CD4-positive, alpha-beta T cell treated with Interleukin-10 for 1 hour (primary cell): ENCODE measurements around the gene IL17REL.

Experiments
- DNase-seq: peaks from one replicate; pipeline ENCODE4 v3.0.0-alpha.2; 2020

The IL17REL gene

GRCh38 chr22:50020606-50021005, 8.0 kb upstream of the IL17REL start:
- no peak for DNase-seq

- no peak for DNase-seq
These were observed 6.8 kb upstream of the IL17REL start for GRCh38 chr22:50019316-50019715.

DNA sequence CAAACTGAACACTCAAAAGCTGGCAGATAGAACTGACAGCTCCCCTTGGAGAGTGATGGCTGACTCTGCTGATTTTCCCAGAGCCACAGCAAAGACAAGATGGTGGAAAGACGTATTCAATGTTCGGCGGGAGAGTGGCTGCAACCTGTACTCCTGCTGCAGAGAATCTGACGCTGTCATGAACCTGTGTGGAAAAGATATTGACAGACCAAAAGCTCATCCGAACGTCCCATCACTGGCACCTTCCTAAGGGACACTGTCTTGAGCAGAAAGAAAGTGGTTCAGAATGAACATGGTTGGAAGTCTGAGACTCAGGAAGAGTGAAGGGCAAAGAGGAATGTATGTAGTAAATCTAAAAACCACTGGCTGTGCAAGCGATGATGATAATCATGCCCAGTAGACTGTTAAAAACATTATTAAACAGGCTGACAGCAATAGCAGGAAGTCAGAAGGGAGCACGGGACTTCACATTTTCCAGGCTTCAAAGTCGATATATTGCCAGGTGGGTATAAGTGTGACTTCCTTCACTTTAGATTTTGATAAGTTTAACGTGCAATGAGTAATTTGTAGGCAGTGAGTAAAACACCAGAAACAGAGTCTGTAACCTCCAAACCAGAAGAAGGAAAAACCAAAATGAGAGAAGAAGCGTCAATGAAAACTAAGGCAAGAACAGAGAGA, 6.2 kb upstream of the IL17REL start:
- DNase-seq, result peak; percentile 57

DNA sequence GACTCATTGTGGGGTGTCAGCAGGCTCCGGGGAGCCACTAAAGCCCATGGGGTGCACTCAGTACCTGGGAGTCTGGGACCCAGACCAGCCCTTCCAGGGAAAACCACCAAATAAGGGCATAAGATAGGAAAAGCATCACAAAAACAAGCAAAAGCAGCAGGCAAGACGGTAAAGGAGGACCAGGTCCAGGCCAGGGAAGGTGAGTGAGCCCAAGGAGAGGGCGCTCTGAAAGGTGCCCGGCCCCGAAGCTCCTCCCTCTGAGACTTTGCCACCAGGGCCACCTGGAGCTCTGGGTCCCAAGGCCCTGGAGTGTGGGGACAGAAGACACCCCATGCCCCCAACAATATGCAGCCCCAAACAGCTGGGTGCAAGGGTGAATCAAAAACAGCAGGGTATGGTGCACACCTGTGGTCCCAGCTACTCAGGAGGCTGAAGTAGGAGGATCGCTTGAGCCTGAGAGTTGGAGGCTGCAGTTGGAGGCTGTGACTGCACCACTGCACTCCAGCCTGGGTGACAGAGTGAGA, 5.2 kb upstream of the IL17REL start:
- DNase-seq, result no peak

GRCh38 chr22:50016988-50017700, 4.6 kb upstream of the IL17REL start:
- peak; percentile 58 for DNase-seq

DNA sequence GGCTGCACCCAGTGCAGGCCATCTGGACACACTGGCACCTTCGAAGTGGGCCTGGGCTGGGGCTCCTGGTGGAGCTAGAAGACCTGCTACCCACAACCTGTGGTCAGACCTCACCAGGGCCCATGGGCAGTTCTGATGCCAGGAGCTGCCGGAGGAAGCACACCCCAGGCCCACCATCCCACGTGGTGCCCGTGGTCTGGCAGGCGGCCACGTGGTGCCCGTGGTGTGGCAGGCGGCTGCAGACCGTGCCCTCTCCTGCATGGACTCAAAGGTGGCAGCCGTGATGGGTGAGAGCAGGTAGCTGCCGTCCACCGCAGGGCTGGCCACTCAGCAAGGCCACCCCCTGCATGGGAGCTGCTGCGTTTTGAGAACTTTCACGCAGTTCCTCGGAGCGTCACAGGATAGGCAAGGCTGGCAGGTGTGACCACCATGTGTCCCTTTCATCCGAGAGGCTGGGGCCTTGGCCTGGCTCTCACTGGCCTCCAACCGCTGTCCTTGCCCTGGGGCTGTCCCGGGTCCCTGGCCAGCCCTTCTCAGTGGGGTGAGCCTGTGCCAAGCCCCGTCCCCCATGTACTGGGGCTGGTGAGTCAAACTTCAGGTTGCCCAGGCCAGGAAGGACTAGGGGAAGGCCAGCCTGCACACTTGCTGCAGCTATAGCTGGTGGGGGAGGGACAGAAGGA, 3.9 kb upstream of the IL17REL start:
- no peak for DNase-seq

GRCh38 chr22:50015451-50016307, 3.1 kb upstream of the IL17REL start:
- DNase-seq, result no peak

GRCh38 chr22:50014655-50015401, 2.3 kb upstream of the IL17REL start:
- no peak for DNase-seq

DNA sequence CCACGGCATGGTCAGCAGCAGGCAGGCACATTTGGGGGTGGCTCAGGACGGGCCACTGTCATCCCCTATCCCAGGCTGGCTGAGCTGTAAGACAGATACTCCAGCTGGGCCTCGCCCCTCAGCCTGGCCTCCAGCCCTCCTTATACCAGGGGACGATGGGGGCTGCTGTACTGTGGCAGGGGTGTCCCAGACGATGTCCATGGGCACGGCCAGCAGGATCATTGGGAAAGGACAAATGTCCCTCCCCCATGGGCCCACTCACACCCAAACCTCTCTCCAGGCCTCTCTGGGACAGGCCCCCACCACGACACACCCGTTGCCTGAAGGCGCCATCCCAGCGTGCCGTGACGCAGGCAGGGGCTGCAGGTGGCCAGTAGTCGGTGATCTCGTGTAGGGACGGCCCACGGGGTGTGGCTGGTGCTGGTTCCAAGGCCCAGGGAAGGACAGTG, 1.5 kb upstream of the IL17REL start:
- DNase-seq, result no peak

DNA sequence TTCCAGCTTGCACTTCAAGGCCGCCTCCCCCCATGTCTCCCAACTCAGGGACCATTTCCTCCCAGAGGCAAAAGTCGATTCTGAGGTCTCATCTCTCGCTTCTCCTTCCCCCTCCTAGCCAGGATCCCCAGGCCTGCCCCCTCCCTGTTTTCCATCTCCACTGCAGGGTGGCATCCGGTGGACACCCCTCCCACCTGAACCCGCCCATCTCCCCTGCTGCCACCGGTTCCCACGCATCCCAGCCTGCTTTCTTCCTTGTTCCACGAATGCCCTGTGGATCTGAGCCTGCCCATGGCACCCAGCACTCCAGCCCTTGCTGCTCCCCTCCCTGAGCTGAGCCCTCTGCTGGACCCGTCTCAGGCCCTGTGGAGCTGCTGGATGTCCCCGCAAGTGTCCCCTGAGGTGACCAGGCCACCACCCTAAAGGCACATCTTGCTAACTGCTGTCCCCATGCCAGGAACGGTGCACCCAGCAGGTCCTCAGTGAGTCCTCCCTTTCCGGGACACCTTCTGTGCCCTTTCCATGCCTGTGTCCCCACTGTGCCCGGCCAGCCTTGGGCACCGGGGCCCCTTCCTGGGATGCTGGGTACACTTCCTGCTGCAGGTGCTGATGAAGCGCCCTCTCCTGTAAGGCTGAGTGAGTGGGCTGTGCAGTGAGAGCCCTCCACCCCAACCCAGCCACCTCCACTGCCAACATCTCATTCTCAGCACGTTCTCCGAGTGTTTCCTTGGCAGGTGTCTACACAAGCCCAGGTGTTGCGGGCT, 936 bp downstream of the IL17REL start:
- DNase-seq, result no peak

DNA sequence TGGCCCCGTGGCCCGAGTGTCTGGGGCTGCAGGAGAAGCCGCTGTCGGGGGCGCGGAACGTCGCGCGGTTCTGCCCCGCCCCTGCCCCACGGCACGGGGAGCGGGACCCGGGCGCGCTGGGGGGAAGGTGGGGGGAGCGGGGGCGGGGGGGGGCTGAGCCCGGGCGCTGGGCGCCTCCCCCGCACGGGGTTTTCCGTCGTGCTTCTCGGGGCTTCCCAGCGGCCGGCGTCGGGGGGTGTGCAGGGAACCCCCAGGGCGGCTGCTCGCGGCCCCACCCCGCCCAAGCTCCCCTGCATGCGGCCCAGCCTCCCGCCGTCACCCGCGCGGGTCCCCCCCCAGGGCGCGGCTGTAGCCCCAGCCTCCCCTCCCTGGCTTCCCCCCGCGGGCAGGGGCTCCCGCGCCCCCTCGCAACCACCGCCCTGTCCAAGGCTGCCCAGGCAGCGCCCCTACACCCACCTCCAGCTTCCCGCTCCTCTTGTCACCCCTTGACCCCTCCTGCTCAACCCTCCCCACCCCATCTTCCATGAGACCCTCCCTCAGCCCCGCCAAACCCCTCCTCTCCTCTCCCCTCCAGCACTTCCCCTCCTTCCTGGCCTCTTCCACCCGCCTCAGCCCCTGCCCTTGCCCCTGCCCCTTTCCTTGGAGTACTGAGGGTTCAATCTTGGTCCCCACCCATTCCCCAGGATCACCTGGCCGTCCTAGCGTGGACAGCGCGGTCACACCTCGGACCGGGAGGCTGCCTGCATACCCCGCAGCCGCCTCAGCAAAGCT, 1.7 kb downstream of the IL17REL start:
- peak; percentile 79 for DNase-seq

GRCh38 chr22:50009765-50010675, 2.5 kb downstream of the IL17REL start:
- no peak for DNase-seq

GRCh38 chr22:50009251-50009650, 3.3 kb downstream of the IL17REL start:
- DNase-seq, result no peak

GRCh38 chr22:50008151-50009040, 4.2 kb downstream of the IL17REL start:
- no peak for DNase-seq

- DNase-seq, result no peak
These were observed 5.5 kb downstream of the IL17REL start for GRCh38 chr22:50007057-50007511.

DNA sequence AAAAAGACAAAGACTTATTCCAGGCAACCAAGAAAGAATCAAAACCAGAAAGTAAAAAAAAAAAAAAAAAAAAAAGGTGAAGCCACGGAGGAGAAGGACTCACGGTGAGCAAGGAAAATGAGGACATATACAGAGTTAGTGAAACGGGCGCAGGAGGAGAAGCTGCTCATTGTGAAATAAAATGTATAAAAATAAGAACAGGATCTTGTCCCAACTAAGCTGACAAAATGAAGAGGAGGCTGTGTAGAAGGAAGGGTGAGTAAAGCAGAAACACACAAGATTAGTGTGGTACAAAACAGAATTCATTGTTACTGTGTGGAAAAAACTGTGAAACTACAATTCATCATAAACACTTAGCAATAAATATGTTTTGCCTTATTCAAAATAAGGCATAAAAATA, 7.6 kb downstream of the IL17REL start:
- DNase-seq, result no peak

DNA sequence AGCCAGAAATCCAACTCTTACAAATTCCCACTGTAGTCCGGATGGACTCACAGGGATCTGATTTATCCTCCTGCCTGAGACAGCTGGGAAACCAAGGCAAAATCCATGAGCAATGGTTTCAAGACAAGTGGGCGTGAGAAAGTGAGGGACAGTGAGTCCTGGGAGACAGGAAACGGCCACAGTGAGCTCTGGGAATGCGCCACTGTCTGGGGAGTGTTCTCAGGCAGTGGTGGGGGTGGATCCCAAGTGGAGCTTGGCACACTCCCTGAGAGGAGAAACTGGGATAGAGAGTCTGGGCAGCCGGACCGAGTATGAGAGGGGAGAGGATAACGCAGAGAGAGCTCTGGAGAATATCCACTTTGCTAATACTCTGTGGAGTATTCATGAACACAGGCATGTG, 9.8 kb downstream of the IL17REL start:
- DNase-seq, result no peak
